ENCODE measurements around the gene PLPPR3.
"Not testable (repeated sequence)": the region's sequence is repeated elsewhere in the genome, so short reads cannot be mapped to it uniquely, and the experiment has no call there.

PLPPR3 gene

DNA sequence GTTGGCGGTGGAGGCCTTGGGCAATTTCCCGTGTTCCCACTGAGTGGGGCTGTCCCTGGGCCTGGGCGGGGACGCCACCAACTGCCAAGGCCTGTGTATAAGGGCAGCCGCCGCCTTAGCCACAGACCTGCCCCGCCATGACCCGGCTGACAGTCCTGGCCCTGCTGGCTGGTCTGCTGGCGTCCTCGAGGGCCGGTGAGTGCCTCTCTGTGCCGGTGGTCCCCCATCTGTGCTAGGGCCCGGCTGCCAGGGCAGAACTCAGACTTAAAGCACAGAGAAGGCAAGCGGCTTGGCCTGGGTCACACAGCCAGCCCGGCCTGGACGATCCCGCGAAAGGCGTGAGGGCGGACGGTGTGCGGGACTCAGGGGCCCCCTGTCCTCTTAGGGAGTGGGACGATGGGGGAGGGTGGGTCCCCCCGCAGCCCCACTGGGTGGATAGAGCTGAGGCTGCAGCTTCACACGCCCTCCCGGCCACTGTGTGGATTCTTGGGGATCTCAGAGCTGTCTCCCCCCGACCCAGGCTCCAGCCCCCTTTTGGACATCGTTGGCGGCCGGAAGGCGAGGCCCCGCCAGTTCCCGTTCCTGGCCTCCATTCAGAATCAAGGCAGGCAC is 6.1 kb upstream of the PLPPR3 start, which contains the start of gene AZU1:
Gene AZU1, plus strand, starts transcription at position 128 of the 612 bp plus-strand sequence. Its CDS starts 10 bp downstream, at position 138.
- peak; percentile 82 for DNase-seq

- no peak for DNase-seq
These were observed 5.6 kb upstream of the PLPPR3 start for GRCh38 chr19:827314-827709.

GRCh38 chr19:825897-826644 is 4.3 kb upstream of the PLPPR3 start:
- no peak for DNase-seq

DNA sequence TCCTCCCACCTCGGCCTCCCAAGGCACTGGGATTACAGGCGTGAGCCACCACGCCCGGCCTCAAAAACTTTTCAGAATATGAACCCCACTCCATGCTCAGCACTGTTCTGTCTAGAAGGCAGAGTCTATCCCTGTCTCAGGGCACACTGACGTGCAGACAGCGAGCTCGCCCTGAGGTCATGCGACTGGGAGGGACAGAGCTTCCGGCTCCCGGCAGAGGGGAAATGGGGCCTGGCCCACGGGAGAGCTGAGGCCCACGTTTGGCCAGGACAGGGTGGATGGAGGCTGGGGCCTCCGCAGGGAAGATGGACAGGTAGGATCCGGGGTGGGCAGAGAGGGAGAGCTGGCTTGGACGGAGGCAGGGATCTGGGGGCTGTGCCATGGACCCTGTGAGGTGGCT is 3.1 kb upstream of the PLPPR3 start:
- DNase-seq, result no peak

GRCh38 chr19:823565-824121 is 1.9 kb upstream of the PLPPR3 start:
- DNase-seq, result no peak

- DNase-seq, result no peak
These were observed 427 bp downstream of the PLPPR3 start for GRCh38 chr19:821231-821824.

DNA sequence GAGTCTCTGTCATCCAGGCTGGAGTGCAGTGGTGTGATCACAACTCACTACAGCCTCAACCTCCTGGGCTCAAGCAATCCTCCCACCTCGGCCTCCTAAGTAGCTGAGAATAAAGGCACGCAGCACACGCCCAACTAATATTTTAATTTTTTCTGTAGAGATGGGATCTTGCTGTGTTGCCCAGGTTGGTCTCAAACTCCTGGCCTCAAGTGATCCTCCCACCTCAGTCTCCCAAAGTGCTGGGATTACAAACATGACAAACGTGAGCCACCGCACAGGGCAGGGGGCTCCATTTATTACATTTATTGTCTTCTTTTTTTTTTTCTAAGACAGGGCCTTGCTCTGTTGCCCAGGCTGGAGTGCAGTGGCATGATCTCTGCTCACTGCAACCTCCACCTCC is 1.5 kb downstream of the PLPPR3 start:
- not testable (repeated sequence) for DNase-seq

DNA sequence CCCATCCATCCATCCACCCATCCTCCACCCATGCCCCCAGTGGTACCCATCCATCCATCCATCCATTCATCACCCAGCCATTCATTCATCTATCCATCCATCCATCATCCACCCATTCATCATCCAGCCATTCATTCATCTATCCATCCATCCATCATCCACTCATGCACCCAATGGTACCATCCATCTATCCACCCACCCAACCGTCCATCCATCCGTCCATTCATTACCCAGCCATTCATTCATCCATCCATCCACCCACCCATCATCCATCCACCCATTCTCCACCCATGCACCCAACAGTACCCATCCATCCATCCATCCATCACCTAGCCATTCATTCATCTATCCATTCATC is 5.3 kb downstream of the PLPPR3 start:
- DNase-seq, result no peak

DNA sequence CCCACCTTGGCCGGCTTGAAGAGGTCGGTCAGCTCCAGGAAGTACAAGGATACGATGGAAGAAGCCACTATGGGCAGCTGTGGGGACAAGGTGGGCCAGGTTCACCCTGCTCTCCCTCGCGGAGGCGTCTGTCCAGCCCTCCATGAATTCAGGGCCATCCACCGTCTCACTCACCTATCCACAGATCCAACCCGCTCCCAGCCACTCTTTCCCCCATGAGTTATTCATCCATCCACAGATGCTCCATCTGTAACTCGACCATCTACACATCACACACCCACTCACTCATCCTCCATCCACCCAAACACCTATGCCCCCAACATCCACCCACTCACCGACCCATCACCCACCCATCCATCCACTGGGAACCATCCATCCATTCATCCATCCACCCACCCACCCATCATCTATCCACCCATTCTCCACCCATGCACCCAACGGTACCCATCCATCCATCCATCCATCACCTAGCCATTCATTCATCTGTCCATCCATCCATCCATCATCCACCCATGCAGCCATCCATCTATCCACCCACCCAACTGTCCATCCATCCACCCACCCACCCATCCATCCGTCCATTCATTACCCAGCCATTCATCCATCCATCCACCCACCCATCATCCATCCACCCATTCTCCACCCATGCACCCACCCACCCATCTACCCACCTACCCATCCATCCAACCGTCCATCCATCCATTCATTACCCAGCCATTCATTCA is 5.8 kb downstream of the PLPPR3 start:
- no peak for DNase-seq

GRCh38 chr19:815079-815774 is 6.5 kb downstream of the PLPPR3 start:
- no peak for DNase-seq

DNA sequence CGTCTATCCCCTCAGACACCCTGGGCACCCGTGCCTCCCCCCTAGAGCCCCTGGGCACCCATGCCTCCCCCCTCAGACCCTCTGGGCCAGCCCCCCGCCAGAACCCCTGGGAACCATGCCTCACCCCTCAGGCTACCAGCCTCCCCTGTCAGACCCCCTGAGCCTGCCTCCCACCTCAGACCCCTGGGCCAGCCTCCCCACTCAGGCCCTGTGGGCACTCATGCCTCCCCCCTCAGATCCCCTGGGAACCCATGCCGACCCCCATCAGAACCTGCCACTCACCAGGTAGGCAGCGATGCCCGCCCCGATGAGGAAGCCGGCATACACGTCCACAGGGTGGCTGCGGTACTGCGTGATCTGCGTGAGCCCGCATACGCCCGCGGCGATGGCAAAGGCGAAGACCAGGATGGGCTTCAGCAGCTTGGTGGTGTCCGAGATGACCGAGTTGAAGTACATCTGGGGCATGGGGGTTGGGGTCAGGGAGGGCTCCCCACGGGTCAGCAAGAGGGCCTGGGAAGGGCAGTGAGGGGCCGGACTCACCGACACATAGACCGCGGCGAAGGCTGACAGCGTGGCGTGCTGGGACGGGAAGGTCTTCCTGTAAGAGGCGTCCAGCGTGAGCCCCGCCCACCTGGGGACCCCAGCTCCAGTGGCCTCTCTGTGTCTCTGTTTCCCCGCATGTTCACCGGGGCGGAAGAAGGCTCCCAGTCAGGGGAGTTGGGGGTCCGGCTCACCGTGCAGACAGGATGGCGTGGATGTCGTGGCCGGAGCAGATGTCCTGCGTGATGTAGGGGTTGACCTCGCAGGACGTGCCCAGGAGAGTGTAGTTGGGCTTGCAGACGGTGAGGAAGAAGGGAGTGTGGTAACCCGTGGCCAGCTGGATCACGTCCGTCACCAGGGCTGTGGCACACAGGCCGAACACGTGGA is 7.3 kb downstream of the PLPPR3 start:
- DNase-seq, result no peak

DNA sequence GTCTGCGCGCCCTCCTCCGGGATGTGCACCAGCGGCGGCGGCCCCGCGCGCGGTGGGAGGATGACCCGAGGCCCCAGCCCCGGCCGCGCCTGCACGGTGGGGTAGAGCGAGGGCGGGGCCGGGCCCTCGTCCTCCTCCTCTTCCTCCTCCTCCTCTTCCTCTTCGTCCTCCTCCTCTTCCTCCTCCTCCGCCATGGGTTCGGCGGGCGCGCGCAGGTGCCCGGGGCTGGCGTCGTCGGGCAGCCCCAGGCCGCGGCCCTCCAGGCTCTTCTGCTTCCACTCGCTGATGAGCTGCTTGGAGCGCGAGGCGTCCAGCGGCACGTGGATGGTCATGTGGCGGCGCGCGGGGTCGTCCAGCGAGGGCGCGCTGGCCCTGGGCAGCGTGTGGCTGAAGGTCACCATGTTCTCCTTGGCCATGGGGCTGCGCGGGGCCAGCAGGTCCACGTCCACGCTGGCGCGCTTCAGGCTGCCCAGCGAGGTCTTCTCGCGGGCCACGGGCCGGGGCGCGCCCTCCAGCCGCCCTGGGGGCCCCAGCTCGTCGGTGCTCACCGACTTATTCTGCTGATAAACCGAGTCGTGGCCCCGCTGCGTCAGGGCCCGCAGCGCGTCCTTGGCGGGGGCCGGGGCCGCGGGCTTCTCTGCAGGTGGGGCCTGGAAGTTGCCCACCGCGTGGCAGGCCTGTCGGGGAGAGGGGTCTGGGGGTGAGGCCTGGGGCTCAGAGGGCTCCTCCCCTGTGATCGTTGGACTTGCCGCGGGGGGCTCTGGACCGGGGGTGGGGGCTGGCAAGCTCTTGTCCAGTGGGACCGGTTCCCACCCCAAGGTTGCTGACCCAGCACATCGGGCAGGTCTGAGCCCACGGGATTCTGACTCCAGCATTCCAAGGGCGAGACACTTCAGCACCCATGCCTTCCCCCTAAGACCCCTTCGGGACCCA is 8.3 kb downstream of the PLPPR3 start:
- no peak for DNase-seq

DNA sequence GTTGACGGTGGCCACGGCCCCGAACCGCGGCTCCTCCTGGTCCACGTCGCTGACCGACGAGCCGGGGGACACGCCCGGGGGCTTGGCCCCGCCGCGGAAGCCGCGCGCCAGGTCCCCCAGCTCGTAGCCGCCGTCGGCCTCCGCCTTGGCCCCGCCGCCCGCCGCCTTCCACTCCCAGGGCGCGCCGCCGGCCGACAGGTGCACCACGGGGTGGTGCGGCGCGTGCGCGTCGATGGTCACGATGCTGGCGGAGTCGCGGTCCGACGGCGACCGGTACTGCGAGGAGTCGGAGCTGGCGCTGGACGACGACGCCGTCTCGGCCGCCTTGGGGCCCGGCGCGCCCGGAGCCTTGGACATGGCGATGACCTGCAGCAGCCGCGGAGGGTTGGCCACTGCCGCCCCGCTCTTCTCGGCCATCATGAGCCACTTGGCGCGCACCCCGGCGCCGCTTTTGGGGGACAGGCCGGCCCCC is 9.0 kb downstream of the PLPPR3 start:
- DNase-seq, result no peak

GRCh38 chr19:812049-812746 is 9.6 kb downstream of the PLPPR3 start:
- no peak for DNase-seq

GRCh38 chr19:811506-812048 is 10.2 kb downstream of the PLPPR3 start:
- DNase-seq, result no peak

- no peak for DNase-seq
These were observed 10.8 kb downstream of the PLPPR3 start for GRCh38 chr19:810883-811489.

GRCh38 chr19:810077-810855 is 11.5 kb downstream of the PLPPR3 start:
- no peak for DNase-seq

DNA sequence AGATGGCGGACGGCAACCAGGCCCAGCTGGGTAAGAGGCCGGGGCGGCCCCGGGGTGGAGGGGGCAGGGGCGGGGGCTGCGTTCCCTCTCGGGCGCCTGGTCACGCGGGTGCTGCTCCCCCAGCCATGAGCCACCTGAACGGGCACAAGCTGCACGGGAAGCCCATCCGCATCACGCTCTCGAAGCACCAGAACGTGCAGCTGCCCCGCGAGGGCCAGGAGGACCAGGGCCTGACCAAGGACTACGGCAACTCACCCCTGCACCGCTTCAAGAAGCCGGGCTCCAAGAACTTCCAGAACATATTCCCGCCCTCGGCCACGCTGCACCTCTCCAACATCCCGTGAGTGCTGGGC is 13.4 kb downstream of the PLPPR3 start:
- DNase-seq, result no peak

Measured in hematopoietic multipotent progenitor cell treated with erythropoietin and hydrocortisone succinate and interleukin-3 and kit ligand, for 6 days (in vitro differentiated cells).